Hematopoietic multipotent progenitor cell treated with erythropoietin and hydrocortisone succinate and interleukin-3 and kit ligand, for 4 days (in vitro differentiated cells): ENCODE results near the gene GIGYF2.

Experiments
- DNase-seq: peaks from one replicate; pipeline ENCODE4 v3.0.0-alpha.2; 2015

The GIGYF2 gene

GRCh38 chr2:232870018-232870765, 173.1 kb downstream of the GIGYF2 start, which contains the start of gene SNORC:
TSS of gene SNORC (plus strand) at chr2:232870264. CDS start at chr2:232870342, 78 bp downstream.
- DNase-seq = no peak

- no peak for DNase-seq
Measured at GRCh38 chr2:232870766-232871371, 173.7 kb downstream of the GIGYF2 start.

- DNase-seq = peak; percentile 46
Measured at GRCh38 chr2:232871418-232871834, 174.3 kb downstream of the GIGYF2 start.

GRCh38 chr2:232871835-232872736, 175.0 kb downstream of the GIGYF2 start:
- DNase-seq = no peak

- DNase-seq = no peak
Measured at GRCh38 chr2:232872826-232873225, 175.7 kb downstream of the GIGYF2 start.

- DNase-seq = no peak
Measured at GRCh38 chr2:232873292-232873908, 176.3 kb downstream of the GIGYF2 start.

- DNase-seq = peak; percentile 45
Measured at GRCh38 chr2:232873909-232874641, 176.9 kb downstream of the GIGYF2 start.

- no peak for DNase-seq
Measured at GRCh38 chr2:232874677-232875223, 177.6 kb downstream of the GIGYF2 start.

GRCh38 chr2:232875256-232876121, 178.4 kb downstream of the GIGYF2 start:
- DNase-seq = peak; percentile 57

GRCh38 chr2:232876161-232876977, 179.2 kb downstream of the GIGYF2 start:
- DNase-seq = peak; percentile 53

GRCh38 chr2:232876978-232877441, 179.9 kb downstream of the GIGYF2 start:
- no peak for DNase-seq

- DNase-seq = no peak
Measured at GRCh38 chr2:232877940-232878511, 180.9 kb downstream of the GIGYF2 start.

- no peak for DNase-seq
Measured at GRCh38 chr2:232878855-232879617, 181.9 kb downstream of the GIGYF2 start.

- DNase-seq = no peak
Measured at GRCh38 chr2:232879618-232880494, 182.7 kb downstream of the GIGYF2 start.

- no peak for DNase-seq
Measured at GRCh38 chr2:232880764-232881351, 183.7 kb downstream of the GIGYF2 start.

- DNase-seq = no peak
Measured at GRCh38 chr2:232882085-232882484, 185.0 kb downstream of the GIGYF2 start.

- DNase-seq = no peak
Measured at GRCh38 chr2:232882505-232883115, 185.5 kb downstream of the GIGYF2 start.
